Measurements from ENCODE around the gene NUP43.
"Not testable (repeated sequence)": the region's sequence is repeated elsewhere in the genome, so short reads cannot be mapped to it uniquely, and the experiment has no call there.

NUP43 gene

GRCh38 chr6:149683256-149683859 lies 63.0 kb downstream of the NUP43 start:
- DNase-seq: no peak

DNA sequence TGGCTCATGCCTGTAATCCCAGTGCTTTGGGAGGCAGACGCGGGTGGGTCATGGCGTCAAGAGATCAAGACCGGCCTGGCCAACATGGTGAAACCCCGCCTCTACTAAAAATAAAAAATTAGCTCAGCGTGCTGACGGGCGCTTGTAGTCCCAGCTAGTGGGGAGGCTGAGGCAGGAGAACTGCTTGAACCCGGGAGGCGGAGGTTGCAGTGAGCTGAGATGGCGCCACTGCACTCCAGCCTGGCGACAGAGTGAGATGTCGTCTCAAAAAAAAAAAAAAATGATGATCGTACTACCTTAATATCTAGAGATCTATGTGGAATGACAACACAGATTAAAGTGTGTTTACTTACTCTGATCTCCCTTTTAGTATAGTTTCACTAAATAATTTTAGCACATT lies 64.5 kb downstream of the NUP43 start:
- DNase-seq: not testable (repeated sequence)

DNA sequence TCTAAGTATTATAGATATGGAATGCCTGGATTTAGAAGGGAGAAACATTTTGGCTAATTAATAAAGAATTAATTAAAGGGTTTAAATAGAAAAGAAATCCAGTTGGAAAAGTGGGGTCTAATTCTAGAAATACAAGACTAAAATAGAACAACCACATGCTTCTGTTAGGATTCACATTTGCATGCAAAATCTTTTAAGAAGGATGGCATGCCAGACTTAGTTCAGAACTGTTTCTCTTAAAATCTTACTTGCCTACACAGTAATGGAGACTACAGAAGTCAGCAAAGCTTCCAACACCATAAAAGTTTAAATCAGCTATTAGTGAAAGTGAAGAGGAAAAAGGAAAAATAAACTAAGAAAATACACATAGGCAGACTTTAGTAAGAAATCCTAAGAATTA lies 65.1 kb downstream of the NUP43 start:
- no peak for DNase-seq

- no peak for DNase-seq
These were observed 65.8 kb downstream of the NUP43 start for GRCh38 chr6:149680503-149680902.
